ENCODE measurements around the gene YY1.
"Not testable (repeated sequence)": the region's sequence is repeated elsewhere in the genome, so short reads cannot be mapped to it uniquely, and the experiment has no call there.

The YY1 gene

DNA sequence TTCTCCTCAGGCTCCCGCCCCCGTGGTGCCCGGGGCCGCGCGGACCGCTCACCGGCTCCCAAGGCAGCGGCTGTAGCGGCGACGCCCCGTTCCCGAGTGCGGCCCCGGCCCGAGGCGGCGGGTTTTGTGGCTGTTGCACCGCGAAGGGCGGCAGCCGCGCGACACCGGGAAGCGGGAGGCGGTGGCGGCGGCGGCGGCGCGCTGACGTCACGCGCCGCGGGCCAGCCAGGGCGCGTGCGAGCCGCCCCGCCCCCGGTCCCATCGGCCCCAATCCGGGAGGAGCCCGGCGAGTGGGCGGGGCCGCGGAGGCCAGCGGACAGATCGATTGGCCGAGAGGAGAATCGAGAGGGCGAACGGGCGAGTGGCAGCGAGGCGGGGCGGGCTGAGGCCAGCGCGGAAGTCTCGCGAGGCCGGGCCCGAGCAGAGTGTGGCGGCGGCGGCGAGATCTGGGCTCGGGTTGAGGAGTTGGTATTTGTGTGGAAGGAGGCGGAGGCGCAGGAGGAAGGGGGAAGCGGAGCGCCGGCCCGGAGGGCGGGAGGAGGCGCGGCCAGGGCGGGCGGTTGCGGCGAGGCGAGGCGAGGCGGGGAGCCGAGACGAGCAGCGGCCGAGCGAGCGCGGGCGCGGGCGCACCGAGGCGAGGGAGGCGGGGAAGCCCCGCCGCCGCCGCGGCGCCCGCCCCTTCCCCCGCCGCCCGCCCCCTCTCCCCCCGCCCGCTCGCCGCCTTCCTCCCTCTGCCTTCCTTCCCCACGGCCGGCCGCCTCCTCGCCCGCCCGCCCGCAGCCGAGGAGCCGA, at the start of gene YY1:
Gene YY1, plus strand, starts transcription at position 726 of the 792 bp plus-strand sequence. CDS start 101 bp downstream, outside the sequence.
- DNase-seq (ENCODE audit: low read depth, low spot score): peak; percentile 100

DNA sequence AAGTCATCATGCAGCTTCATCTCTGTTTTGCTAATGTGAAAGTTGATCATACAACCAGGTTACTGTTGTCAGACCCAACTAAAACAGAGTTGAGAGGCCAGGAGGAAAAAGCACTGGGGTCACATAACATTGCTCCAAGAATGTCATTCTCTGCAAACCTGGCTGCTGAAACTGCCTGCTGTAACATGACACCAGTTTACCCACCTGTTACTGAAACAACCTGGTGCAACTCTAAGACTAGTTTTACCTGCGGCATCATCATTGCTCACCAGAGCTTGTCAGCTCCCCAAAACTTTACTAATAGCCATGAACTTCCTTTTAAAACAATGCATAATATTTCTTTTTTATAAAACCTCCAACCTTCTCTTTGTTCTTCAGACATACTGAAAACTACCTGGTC, 48.8 kb upstream of the YY1 start:
- DNase-seq (ENCODE audit: low read depth, low spot score): no peak

DNA sequence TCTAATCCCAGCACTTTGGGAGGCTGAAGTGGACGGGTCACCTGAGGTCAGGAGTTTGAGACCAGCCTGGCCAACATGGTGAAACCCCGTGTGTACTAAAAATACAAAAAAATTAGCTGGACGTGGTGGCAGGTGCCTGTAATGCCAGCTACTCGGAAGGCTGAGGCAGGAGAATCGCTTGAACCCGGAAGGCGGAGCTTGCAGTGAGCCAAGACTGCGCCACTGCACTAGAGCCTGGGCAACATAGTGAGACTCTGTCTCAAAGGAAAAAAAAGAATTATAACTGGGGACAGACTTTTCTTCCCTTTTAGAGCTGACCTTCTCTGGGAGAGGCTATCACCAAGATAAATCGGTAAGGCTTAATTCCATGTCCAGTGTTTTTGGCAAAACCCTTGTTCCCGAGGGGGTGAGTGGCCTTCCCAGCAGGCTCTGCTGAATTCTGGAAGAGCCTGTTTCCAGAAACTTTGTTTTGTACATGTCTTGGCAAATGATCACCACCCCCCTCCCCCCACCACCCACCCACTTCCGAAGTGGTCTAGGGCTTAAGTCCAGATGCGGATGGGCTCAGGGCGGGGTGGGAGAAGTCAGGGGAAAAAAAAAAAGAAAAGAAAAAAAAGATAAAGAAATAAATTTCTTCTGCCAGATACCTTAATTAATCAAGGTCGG, 47.2 kb upstream of the YY1 start:
- DNase-seq (ENCODE audit: low read depth, low spot score): no peak

DNA sequence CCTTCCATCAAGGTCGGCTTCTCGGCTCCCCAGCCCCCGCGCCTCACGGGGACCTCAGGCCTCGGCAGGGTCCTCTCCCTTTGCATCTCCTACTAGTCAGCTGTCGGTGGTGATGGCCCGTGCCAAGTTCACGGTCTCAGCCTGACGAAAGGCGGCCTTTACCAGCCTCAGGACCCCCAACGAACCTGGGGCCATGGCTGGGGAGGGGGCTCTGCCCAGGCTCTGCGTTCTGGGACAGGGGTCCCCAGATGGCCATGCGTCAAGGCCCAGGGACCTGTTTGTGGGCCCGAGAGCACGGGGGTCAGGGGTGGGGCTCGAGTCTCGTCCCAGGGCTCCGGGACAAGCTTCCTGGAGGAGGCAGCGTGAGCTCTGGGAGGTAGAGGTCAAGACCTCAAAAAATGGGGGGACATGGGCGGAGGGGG, 46.7 kb upstream of the YY1 start:
- DNase-seq (ENCODE audit: low read depth, low spot score): no peak

DNA sequence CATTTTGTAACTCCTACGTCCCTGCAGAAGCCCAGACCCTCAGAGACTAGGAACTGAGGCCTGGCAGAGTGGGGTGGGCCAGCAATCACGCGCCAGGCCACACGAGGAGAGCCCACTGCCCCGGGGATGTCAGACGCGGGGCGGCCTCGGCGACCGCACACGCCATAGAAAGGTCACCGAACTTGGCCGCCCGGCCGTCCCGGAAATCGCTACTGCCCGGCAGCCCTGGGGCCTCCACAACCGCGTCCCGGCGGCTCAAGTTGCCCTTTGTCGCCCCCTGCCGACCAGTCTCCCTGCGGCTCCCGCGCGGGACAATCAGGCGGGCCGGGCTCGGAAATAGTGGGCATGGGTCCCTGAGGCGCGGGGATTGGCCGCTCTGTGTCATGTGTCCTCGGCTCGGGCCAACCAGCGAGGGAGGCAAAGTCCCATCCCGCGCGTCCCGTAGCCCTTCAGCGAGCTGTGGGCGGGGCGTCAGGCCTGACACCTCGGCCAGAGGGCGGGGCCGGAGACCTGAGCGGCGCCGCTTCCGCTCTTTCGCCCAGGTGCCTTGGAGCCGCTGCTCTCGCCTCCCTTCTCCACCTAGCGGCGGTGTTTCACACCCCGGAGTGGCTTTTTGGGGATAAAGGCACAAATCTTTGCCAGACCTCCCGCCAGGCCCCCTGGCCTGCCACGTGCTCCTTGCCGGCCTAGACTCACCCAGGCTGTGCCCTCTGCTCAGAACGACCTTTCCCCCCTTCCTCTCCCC, 46.1 kb upstream of the YY1 start:
- peak; percentile 99 for DNase-seq (ENCODE audit: low read depth, low spot score)

DNA sequence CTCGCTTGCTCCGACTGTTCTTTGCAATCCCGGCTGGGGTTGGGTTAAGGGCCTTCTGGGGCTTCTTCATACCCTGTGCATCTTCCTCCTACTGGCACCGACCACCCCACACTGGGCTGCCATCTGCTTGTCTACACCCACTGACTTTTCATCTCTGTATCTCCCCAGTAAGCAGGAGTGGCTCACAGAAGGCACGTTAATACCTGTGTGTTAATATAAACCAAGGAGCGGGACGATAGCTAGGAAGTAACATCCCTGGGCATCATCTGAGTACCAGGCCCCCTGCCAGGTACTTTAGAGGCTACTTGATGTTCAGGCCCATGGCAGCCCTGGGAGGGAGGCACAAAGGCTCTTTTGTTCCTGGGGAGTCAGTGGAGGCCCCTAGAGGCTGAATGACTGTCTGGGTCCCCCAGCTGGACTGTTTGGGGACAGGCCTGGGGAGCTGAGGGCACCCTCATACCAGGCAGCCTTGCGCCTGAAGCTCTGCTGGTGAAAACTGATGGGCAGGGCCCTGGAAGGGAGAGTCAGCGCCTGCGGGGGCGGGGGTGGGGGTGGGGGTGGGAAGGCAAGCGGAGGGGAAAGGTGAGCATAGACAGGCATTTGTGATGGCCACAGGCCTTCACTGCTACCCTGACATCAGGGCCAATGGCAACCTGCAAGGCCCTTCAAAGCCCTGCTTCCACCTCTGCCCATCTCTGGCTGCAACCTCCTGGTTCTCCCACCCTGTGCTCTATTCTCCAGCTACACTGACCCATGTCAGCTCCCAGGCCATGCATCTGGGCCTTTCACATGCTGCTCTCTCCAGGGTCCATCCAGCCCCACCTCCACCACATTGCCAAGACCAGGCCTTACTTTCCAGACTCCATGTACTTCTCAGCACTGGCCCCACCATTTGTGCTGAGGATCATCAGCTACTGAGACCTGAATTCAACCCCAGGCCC, 45.3 kb upstream of the YY1 start:
- no peak for DNase-seq (ENCODE audit: low read depth, low spot score)

DNA sequence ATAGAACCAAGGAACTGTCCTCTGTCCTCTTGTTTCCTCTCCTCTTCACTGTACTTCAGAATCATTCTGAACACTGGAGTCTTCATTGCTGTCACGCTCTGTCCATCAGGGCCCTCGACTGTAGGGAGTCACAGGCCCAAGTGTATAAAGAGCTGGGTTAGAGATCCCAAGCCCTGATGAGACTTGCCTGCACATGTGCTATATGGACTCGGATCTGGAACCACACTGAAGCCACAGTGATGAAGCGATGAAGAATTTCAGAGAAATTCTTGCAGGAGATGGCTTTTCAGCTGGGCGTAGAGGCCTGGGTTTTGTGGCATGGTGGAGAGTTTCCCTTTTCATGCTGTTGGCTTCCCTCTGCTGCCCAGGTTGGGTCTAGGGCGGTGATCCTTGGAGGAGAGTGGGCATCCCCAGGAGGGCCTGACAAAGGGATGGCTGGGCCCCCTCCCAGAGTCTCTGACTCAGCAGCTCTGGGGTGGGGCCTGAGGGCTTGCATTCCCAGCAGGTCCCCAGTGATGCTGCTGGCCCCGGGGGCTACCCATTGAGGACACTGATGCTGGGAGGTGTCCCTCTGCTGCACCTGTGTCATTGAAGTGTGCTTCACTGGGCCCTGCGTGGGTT, 39.6 kb upstream of the YY1 start:
- DNase-seq (ENCODE audit: low read depth, low spot score): no peak

DNA sequence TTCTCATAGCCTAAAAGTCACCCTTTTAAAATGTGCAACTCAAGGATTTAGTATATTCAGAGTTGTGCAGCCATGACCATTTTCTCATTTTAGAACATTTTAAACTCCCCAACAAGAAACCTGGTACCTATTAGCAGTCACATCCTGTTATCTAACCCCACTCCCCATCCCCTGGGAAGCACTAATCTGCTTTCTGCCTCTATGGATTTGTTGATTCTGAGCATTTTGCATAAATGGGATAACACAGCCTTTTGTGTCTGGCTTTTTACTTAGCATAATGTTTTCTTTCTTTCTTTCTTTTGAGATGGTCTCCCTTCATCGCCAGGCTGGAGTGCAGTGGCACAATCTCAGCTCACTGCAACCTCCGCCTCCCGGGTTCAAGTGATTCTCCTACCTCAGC, 38.6 kb upstream of the YY1 start:
- DNase-seq (ENCODE audit: low read depth, low spot score): no peak

DNA sequence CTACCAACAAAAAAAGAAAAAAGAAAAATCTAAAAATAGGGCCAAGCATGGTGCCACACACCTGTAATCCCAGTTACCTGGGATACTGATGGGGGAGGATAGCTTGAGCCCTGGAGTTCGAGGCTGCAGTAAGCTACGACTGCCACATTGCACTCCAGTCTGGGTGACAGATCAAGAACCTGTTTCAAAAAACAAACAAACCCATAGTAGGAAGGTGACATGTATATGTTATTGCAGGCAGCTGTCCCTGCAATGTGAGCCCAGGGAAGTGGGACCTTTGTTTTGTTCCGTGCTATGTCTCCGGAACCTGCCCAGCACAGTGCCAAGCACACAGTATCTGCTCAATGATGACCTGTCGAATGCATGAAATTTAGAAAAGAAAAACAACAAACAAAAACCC, 37.2 kb upstream of the YY1 start:
- no peak for DNase-seq (ENCODE audit: low read depth, low spot score)

DNA sequence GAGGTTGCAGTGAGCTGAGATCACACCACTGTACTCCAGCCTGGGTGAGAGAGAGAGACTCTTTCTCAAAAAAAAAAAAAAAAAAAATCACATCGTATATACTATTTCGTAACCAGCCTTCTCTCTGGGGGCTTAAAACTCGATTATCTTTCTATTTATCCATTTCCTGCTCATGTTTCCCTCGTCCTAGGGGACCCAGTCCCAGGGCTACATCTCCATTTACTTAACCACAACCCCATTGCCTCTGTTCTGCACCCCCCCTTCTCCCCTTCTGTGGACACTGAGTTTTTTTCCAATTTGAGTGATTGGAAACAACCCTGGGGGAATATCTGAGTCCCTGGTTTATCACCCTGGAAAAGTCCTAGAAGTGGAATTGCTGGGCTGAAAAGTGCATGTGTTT, 36.2 kb upstream of the YY1 start:
- no peak for DNase-seq (ENCODE audit: low read depth, low spot score)

DNA sequence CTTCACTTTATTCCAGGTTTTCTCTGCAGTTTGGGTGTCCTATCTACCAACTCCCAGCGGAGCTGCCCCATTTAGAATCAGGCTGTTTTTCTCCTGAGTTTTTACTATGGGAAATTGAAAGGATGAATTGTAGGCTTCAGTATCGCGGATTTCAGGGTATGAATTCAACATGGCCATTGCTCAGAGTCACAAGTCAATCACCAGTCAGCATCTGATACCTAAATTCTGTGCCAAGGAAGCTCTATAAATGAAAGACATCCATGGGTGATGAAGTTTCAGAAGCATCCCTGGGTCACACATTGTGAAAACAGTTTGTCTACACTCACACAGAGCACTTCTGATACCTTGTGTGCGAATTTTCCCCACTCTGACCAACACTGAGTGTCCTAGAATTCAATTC, 35.8 kb upstream of the YY1 start:
- DNase-seq (ENCODE audit: low read depth, low spot score): no peak

DNA sequence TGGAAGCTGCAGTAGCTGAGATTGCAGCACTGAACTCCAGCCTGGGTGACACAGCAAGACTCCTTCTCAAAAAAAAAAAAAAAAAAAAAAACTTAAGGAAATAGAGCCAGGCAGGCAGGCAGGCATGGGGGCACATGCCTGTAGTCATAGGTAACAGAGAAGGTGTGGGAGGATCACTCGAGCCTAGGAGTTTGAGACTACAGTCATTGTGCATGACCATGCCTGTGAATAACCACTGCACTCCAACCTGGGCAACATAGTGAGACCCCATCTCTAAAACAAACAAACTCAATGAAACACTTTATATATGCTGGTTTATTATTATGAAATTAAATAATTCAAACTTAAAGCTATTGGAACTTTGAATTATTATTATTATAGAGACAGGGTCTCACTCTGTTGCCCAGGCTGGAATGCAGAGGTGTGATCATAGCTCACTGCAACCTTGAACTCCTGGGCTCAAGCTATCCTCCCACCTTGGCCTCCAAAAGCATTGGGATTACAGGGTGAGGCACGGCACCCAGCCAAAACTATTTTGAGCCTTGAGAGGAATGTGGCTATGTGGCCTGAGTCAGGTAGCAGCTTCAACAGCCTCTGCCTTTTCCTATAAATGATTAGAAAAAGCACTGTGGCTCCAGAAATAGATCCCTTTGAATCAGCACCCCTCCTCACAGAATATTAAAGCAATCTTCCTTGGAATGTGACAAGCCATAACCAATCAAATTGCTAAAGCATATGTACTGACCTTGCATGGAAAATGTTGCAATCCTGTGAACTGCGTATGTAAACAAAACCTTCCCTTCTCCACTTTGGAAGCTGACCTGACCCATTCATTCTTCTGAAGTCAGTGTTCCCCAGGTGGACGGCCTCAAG, 34.7 kb upstream of the YY1 start:
- DNase-seq (ENCODE audit: low read depth, low spot score): no peak

DNA sequence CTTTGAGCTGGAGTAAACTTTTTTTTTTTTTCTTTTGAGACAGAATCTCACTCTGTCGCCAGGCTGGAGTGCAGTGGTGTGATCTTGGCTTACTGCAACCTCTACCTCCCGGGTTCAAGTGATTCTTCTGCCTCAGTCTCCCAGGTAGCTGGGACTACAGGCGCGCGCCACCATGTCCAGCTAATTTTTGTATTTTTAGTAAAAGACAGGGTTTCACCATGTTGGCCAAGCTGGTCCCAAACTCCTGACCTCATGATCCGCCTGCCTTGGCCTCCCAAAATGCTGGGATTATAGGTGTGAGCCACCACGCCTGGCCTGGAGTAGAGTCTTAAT, 34.1 kb upstream of the YY1 start:
- not testable (repeated sequence) for DNase-seq (ENCODE audit: low read depth, low spot score)

DNA sequence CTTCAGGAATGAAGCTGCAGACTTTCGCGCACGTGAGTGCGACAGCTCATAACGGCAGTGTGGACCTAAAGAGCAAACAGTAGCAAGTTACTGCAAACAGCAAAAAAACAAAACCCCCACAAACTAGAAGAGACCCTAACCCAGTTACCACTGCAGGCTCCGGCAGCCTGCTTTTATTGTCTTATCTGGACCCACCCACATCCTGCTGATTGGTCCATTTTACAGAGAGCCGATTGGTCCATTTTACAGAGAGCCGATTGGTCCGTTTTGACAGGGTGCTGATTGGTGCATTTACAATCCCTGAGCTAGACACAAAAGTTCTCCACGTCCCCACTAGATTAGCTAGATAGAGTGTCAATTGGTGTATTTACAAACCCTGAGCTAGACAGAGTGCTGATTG, 31.4 kb upstream of the YY1 start:
- not testable (repeated sequence) for DNase-seq (ENCODE audit: low read depth, low spot score)

DNA sequence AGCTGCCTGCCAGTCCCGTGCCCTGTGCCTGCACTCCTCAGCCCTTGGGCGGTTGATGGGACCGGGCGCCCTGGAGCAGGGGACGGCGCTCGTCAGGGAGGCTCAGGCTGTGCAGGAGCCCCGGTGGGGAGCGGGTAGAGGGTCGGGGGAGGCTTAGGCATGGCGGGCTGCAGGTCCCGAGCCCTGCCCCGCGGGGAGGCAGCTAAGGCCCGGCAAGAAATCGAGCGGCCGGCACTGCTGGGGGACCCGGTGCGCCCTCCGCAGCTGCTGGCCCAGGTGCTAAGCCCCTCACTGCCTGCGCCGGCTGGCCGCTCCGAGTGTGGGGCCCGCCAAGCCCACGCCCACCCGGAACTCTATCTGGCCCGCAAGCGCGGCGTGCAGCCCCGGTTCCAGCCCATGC, 30.8 kb upstream of the YY1 start:
- DNase-seq (ENCODE audit: low read depth, low spot score): not testable (repeated sequence)

DNA sequence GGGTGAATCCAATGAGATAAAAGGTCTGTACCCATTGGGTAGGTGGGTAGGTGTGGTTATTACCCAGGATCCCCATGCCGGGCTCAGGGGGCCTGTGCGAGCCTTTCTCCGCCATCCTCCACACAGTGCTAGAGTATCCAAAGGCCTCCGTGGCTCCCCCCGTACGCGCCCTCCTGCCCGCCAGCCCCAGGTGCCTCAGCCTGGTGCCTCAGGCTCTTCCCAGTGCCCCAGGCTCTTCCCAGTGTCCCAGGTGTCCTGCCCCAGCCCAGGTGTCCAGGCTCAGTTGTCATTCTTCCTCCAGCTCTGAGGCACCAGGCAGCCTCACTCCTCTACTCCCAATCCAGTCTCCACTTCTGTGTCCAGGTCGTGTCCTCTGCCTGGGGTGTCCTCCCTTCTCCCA, 27.6 kb upstream of the YY1 start:
- DNase-seq (ENCODE audit: low read depth, low spot score): no peak

DNA sequence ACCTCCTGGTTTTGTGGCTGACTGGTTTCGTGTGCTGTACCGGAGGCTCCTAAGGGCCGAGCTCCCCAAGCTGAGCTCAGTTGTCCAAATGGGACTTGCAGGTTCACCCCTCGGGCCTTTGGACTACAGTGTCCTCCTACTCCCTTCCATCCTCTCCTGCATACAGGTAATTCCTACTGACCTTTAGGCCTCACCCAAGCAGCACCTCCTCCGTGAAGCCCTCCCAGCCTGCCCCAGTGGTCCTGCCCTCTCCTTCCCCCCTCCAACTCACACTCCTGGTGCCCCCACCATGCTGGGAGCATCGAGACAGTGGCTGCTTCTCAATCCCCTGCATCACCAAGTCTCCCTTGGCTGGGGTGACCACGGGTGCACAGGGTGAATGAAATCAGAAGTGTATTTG, 27.1 kb upstream of the YY1 start:
- no peak for DNase-seq (ENCODE audit: low read depth, low spot score)

DNA sequence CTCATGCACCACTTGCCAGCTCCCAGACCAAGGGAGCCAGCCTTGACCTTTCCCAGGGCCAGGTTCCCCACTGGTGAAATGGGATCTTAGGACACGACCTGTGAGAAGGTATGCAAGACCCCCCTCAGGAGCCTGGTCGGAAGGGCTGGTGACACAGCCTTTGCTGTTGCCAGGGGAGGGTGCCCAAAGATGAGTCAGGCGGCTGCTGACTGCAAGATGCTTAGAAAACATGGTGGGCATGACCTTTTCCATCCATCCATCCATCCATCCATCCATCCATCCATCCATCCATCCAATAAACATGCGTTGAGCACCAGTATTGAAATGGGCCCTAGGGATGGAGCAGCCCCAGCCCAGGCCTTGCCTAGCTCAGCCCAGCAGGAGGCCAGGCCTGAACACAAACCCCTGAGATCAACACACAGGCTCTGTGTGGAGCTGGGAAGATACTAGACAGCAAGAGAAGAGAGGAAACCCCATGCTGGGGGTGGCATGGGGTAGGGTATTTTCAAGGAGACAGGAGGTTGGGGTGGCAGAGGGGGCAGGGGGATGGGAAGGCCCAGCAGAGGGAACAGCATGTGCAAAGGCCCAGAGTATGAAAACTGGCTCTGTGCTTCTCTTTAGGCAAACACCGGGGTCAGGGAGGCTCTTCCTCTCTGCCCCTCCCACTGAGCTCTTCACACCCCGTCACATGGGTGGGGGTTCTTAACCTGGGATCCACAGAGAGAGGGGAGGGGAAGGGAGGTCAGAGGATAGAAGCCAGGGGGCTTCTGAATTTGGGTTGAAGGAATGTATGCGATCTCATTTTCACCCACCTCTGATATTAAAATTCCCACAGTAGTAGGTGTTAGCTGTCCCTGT, 26.2 kb upstream of the YY1 start:
- DNase-seq (ENCODE audit: low read depth, low spot score): no peak

DNA sequence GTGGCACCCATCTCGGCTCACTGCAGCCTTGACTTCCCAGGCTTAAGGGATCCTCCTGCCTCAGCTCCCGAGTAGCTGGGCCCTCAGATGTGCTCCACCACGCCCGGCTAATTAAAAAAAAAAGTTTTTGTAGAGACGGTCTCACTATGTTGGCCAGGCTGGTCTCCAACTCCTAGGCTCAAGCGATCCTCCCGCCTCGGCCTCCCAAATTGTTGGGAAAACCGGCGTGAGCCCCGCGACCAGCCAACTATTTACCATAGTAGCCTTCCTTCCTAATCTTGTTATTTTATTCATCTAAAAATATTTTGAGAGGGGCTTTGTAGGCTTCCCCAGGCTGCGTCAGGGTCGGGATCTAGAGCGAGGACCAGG, 25.4 kb upstream of the YY1 start:
- no peak for DNase-seq (ENCODE audit: low read depth, low spot score)

All from astrocyte of the hippocampus (primary cell).